22Rv1 (cell line): ENCODE data around the gene TRIP10.

Source experiments
- CTCF ChIP-seq: fragments of 450-650 bp; IDR thresholded peaks from 2 replicates; pipeline ENCODE4 v1.5.1; 2017; ENCODE audit warnings: mild to moderate bottlenecking
- ZFX ChIP-seq: fragments of 450-650 bp; IDR thresholded peaks from 2 replicates; pipeline ENCODE4 v1.6.1; 2017; ENCODE audit warnings: antibody characterized with exemption, borderline replicate concordance

GRCh38 chr19:6787393-6787792 lies 47.9 kb downstream of the TRIP10 start:
- TF ChIP-seq CTCF: no peak
- no peak for TF ChIP-seq ZFX
